Calu3 (cell line): ENCODE measurements around the gene DRICH1. TPM values are rescaled to one million over a fixed set of nuclear protein-coding genes. Genes with fewer than 3 reads are reported as not detected.
"Not testable (repeated sequence)": the region's sequence is repeated elsewhere in the genome, so short reads cannot be mapped to it uniquely, and the experiment has no call there.

Experiments
- BruUV-seq: library from RNA; stranded (reverse); fragments of 400-500 nt; replicated peaks from 2 replicates; lab custom pipeline; 2021; lab: Mats Ljungman, UMichigan
- CTCF ChIA-PET: fragments of 300-600 bp; sonication (Branson Sonifier 250); formaldehyde crosslinking; loops from one replicate; lab custom pipeline; 2022; ENCODE audit warnings: antibody characterized with exemption; lab: Charles Lee
- DNase-seq: peaks from one replicate; pipeline ENCODE4 v3.0.0; 2022
- H3K27ac Mint-ChIP-seq: one replicate; pipeline ENCODE4 v1.8.0; 2022; ENCODE audit warnings: mixed read lengths; ENCODE audit not compliant: unreplicated experiment
- H3K27me3 Mint-ChIP-seq: one replicate; pipeline ENCODE4 v1.8.0; 2022; ENCODE audit warnings: mixed read lengths; ENCODE audit not compliant: unreplicated experiment
- H3K36me3 Mint-ChIP-seq: one replicate; pipeline ENCODE4 v1.8.0; 2022; ENCODE audit warnings: mild to moderate bottlenecking, moderate library complexity, mixed read lengths; ENCODE audit not compliant: insufficient read depth, unreplicated experiment
- H3K4me1 Mint-ChIP-seq: one replicate; pipeline ENCODE4 v1.8.0; 2022; ENCODE audit warnings: mild to moderate bottlenecking, low read depth, mixed read lengths; ENCODE audit not compliant: unreplicated experiment
- H3K4me3 Mint-ChIP-seq: one replicate; pipeline ENCODE4 v1.8.0; 2022; ENCODE audit warnings: mild to moderate bottlenecking, low read depth, moderate library complexity, mixed read lengths; ENCODE audit not compliant: unreplicated experiment
- H3K9me3 Mint-ChIP-seq: one replicate; pipeline ENCODE4 v1.8.0; 2022; ENCODE audit warnings: low read depth, mixed read lengths; ENCODE audit not compliant: unreplicated experiment
- intact Hi-C: fragments of 100-400 bp; cut with micrococcal nuclease; formaldehyde crosslinking; loops from one replicate; pipeline ENCODE4 v1.10.0; 2022; ENCODE audit not compliant: unreplicated experiment
- total RNA-seq: library from RNA; stranded (reverse); gene quantifications from 2 replicates; pipeline ENCODE4 v1.2.3, GENCODE V29; 2022
- TF ChIP-seq, protein P1 (sequence below): fragments of 200-600 bp; IDR thresholded peaks from one replicate; pipeline ENCODE4 v1.8.0; 2022; ENCODE audit warnings: antibody characterized with exemption; ENCODE audit not compliant: unreplicated experiment

The DRICH1 gene
- total RNA-seq, 1 experiment from 2014 or later = 1.1 TPM

DNA sequence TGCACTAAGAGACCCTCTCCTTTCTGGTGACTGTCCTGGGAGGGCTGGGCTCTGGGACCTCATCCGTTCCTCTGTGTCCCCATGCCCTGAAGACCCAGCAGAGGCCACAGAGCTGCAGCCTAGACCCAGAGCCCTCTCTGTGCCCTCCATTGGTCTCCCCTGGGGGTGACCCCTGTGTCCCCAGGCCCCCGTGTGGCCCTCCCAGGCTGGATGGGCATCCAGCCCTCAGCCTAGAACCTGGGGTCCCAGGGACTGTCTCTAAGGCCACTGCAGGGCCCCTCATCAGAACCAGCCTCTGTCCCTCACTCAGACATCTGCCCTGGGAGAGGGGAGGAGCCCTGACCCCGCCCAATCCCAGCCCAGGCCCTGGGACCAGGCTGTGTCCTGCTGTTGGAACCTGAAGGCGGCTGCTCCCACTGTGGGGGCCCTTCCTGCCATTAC lies 57.7 kb downstream of the DRICH1 start:
- Mint-ChIP-seq H3K27me3 (peaks cover 76% of the 10 kb centered on the region), H3K27ac (no peak overlapping the region), H3K36me3 (no peaks in the 10 kb centered on the region), H3K4me3 (no peak overlapping the region), H3K9me3 (no peaks in the 10 kb centered on the region), H3K4me1 (no peaks in the 10 kb centered on the region)
- no TSS peak for BruUV-seq
- CTCF ChIA-PET = no interaction called here
- intact Hi-C loops = no loop called here
- DNase-seq = no peak
- TF ChIP-seq, protein P1, sequence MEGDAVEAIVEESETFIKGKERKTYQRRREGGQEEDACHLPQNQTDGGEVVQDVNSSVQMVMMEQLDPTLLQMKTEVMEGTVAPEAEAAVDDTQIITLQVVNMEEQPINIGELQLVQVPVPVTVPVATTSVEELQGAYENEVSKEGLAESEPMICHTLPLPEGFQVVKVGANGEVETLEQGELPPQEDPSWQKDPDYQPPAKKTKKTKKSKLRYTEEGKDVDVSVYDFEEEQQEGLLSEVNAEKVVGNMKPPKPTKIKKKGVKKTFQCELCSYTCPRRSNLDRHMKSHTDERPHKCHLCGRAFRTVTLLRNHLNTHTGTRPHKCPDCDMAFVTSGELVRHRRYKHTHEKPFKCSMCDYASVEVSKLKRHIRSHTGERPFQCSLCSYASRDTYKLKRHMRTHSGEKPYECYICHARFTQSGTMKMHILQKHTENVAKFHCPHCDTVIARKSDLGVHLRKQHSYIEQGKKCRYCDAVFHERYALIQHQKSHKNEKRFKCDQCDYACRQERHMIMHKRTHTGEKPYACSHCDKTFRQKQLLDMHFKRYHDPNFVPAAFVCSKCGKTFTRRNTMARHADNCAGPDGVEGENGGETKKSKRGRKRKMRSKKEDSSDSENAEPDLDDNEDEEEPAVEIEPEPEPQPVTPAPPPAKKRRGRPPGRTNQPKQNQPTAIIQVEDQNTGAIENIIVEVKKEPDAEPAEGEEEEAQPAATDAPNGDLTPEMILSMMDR = no peak

DNA sequence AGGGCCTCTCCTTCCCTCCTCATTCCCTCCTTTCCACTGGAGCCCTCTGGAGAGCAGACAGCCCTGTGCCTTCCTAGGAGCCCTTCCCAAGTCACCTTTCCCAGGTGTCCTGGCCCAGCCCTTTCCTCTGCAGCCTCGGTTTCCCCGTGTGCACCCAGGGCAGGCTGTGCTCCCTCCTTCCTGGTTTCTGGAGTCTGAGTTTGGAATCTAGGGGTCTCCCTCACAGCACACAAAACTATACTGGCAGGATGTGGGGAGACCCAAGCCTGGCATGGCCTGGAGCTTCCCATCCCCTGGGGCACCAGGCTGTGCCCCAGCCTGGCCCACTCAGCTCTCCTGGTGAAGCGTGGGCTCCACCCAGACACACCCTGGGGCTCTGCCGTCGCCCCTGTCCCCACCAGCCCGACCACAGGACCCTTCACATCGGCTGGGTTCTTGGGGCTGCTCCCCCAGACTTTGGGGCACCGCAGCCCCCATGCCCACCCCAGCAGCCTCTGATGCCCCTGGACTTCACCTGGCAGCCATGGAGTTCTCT lies 58.4 kb downstream of the DRICH1 start:
- intact Hi-C loops, H3K9me3 Mint-ChIP-seq, CTCF ChIA-PET, BruUV-seq, DNase-seq, H3K36me3 Mint-ChIP-seq, H3K4me3 Mint-ChIP-seq, H3K4me1 Mint-ChIP-seq, H3K27ac Mint-ChIP-seq: not testable (repeated sequence)
- H3K27me3 Mint-ChIP-seq = peaks cover 80% of the 10 kb centered on the region

DNA sequence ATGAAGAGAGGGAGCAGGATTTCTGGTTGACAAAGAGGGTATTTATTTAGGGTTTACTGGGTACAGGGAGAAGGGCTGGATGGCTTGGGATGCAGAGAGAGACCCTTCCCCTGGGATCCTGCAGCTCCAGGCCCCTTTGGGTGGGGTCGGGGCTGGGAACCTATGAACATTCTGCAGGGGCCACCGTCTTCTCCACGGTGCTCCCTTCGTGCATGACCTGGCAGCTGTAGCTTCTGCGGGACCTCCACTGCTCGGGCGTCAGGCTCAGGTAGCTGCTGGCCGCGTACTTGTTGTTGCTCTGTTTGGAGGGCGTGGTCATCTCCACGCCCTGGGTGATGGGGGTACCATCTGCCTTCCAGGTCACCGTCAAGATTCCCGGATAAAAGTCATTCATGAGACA lies 59.0 kb downstream of the DRICH1 start:
- H3K36me3 Mint-ChIP-seq, H3K4me3 Mint-ChIP-seq, DNase-seq, intact Hi-C loops, BruUV-seq, H3K4me1 Mint-ChIP-seq, H3K9me3 Mint-ChIP-seq, H3K27ac Mint-ChIP-seq: not testable (repeated sequence)
- H3K27me3 Mint-ChIP-seq = peaks cover 80% of the 10 kb centered on the region
- CTCF ChIA-PET = interaction anchor here (0.6 kb wide), 1 partner anchor 70 kb away, joined by 3 read pairs; no protein-coding TSS in a partner anchor

DNA sequence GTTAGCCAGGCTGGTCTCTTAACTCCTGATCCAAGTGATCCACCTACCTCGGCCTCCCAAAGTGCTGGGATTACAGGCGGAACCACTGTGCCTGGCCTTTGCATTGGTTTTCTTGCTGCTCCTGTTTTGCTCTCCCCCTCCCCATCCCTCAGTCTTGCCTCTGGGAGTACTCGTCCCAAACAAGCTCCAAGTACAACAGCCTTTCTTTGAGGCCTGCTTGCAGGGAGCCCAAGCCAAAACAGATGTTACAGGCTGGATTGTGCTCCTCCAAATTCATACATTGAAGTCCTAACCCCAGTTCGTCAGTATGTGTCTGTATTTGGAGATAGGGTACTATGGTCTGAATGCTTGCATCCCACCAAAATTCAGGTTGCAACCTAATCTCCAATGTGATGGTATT lies 60.6 kb downstream of the DRICH1 start:
- no peak for DNase-seq
- Mint-ChIP-seq H3K4me1 (no peaks in the 10 kb centered on the region), H3K27me3 (peaks cover 81% of the 10 kb centered on the region), H3K9me3 (no peaks in the 10 kb centered on the region), H3K27ac (no peak overlapping the region), H3K4me3 (no peak overlapping the region), H3K36me3 (no peaks in the 10 kb centered on the region)
- CTCF ChIA-PET = no interaction called here
- intact Hi-C loops = no loop called here
- TF ChIP-seq, protein P1 = no peak
- BruUV-seq = no TSS peak

DNA sequence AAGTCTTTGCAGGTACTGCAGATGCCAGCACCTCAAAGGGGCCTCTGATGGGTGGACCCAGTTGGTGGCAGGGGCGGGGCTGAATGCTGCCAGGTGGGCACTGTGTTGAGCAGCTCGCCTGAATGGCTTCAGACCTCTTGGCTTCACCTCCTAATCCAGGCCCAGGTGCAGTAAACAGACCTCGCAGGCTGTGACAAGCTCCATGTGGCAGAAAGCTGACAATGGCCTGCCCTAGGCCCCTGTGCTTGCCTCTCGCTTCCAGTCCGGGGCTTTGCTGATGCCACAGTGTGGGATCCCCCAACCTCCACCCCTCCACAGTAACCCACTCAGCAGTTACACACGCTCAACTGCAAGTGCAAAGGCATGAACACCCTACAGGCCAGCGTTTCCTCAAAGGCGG lies 61.4 kb downstream of the DRICH1 start:
- CTCF ChIA-PET = no interaction called here
- H3K4me3 Mint-ChIP-seq = no peak overlapping the region
- H3K36me3 Mint-ChIP-seq = peaks cover 3% of the 10 kb centered on the region
- DNase-seq = no peak
- no peaks in the 10 kb centered on the region for H3K9me3 Mint-ChIP-seq
- intact Hi-C loops = no loop called here
- H3K27ac Mint-ChIP-seq = no peak overlapping the region
- TF ChIP-seq, protein P1 = no peak
- H3K4me1 Mint-ChIP-seq = no peaks in the 10 kb centered on the region
- peaks cover 81% of the 10 kb centered on the region for H3K27me3 Mint-ChIP-seq
- BruUV-seq = no TSS peak
